ENCODE results near the gene COQ10B. TPM values are rescaled to one million over a fixed set of nuclear protein-coding genes. Genes with fewer than 3 reads are reported as not detected.

COQ10B gene
- total RNA-seq, 1 experiment from 2014 or later, result 34.7 TPM

DNA sequence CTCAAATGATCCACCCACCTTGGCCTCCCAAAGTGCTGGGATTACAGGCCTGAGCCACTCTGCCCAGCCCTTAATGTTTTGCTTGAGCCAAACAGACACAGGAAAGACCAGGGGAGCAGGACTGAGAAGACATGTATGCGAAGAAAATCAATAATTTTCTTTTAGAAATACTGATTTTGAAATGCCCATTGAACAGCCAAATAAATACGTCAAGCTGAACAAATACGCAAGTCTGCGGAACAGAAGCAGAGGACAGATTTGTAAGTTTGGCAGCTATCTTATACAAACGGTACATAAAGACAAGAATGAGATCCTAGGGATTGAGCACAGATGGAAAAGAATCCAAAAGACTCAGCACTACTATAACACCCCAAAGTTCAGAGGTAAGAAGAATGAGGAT, 39.3 kb upstream of the COQ10B start:
- H3K9me3 ChIP-seq (ENCODE audit: control insufficient read depth, insufficient read depth, low read depth, low read length), result no peaks in the 10 kb centered on the region
- in situ Hi-C loops (cut with HindIII; ENCODE audit: low pct_unique_long_range_greater_than_20kb, low sequenced_read_pairs), result no loop called here
- ChIA-PET CTCF (no interaction called here), POLR2A (no interaction called here)
- no peak for TF ChIP-seq POLR2AphosphoS5 (IDR thresholded peaks at IDR 0.05; ENCODE audit: low read depth, low read length)
- TF ChIP-seq, protein P1, sequence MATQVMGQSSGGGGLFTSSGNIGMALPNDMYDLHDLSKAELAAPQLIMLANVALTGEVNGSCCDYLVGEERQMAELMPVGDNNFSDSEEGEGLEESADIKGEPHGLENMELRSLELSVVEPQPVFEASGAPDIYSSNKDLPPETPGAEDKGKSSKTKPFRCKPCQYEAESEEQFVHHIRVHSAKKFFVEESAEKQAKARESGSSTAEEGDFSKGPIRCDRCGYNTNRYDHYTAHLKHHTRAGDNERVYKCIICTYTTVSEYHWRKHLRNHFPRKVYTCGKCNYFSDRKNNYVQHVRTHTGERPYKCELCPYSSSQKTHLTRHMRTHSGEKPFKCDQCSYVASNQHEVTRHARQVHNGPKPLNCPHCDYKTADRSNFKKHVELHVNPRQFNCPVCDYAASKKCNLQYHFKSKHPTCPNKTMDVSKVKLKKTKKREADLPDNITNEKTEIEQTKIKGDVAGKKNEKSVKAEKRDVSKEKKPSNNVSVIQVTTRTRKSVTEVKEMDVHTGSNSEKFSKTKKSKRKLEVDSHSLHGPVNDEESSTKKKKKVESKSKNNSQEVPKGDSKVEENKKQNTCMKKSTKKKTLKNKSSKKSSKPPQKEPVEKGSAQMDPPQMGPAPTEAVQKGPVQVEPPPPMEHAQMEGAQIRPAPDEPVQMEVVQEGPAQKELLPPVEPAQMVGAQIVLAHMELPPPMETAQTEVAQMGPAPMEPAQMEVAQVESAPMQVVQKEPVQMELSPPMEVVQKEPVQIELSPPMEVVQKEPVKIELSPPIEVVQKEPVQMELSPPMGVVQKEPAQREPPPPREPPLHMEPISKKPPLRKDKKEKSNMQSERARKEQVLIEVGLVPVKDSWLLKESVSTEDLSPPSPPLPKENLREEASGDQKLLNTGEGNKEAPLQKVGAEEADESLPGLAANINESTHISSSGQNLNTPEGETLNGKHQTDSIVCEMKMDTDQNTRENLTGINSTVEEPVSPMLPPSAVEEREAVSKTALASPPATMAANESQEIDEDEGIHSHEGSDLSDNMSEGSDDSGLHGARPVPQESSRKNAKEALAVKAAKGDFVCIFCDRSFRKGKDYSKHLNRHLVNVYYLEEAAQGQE (IDR thresholded peaks at IDR 0.05; ENCODE audit: insufficient read depth in 1 of 2, low read depth in 2 of 2, low read length in 1 of 2), result no peak
- TF ChIP-seq SIN3A (IDR thresholded peaks at IDR 0.05; ENCODE audit: borderline replicate concordance, insufficient read depth, low read depth, low read length), result no peak
- TF ChIP-seq, protein P2, sequence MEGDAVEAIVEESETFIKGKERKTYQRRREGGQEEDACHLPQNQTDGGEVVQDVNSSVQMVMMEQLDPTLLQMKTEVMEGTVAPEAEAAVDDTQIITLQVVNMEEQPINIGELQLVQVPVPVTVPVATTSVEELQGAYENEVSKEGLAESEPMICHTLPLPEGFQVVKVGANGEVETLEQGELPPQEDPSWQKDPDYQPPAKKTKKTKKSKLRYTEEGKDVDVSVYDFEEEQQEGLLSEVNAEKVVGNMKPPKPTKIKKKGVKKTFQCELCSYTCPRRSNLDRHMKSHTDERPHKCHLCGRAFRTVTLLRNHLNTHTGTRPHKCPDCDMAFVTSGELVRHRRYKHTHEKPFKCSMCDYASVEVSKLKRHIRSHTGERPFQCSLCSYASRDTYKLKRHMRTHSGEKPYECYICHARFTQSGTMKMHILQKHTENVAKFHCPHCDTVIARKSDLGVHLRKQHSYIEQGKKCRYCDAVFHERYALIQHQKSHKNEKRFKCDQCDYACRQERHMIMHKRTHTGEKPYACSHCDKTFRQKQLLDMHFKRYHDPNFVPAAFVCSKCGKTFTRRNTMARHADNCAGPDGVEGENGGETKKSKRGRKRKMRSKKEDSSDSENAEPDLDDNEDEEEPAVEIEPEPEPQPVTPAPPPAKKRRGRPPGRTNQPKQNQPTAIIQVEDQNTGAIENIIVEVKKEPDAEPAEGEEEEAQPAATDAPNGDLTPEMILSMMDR (IDR thresholded peaks at IDR 0.05), result no peak
- TF ChIP-seq TCF7L2 (IDR thresholded peaks at IDR 0.05; ENCODE audit: low read depth, low read length), result no peak
- BruUV-seq (replicated peaks), result no TSS peak
- no peak for ATAC-seq
- H3K27me3 ChIP-seq (ENCODE audit: control insufficient read depth, insufficient read depth, low read length), result no peaks in the 10 kb centered on the region
- H3K4me3 ChIP-seq (ENCODE audit: low read depth in 2 of 2, low read length in 2 of 2), result no peak overlapping the region
- peaks cover 36% of the 10 kb centered on the region for H3K36me3 ChIP-seq (ENCODE audit: control insufficient read depth, insufficient read depth, low read length)
- DNase-seq (ENCODE audit: low read depth, low spot score), result no peak
- no peaks in the 10 kb centered on the region for H3K4me1 ChIP-seq (ENCODE audit: control insufficient read depth, insufficient read depth, low read length)
- intact Hi-C loops (cut with micrococcal nuclease; ENCODE audit: unreplicated experiment), result no loop called here
- H3K27ac ChIP-seq (ENCODE audit: low read length), result no peak overlapping the region

DNA sequence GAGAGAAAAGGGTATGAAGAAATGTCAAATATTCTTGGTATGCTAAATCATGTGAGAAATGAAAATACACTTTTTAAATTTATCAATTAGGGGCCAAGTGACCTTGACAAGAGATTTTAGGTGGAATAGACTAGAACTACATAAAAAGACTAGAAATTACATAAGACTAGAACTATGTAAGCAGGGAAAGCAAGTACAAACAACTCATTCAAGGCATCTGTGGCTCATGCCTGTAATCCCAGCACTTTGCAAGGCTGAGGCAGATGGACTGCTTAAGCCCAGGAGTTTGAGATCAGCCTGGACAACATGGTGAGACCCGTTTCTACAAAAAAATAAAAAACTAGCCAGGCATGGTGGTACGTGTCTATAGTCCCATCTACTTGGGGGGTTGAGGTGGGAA, 38.8 kb upstream of the COQ10B start:
- POLR2A ChIA-PET, result no interaction called here
- in situ Hi-C loops (cut with HindIII; ENCODE audit: low pct_unique_long_range_greater_than_20kb, low sequenced_read_pairs) (no loop called here), intact Hi-C loops (cut with micrococcal nuclease; ENCODE audit: unreplicated experiment) (no loop called here)
- DNase-seq (ENCODE audit: low read depth, low spot score) (no peak), ATAC-seq (no peak)
- Histone ChIP-seq H3K9me3 (ENCODE audit: control insufficient read depth, insufficient read depth, low read depth, low read length) (no peaks in the 10 kb centered on the region), H3K4me1 (ENCODE audit: control insufficient read depth, insufficient read depth, low read length) (no peaks in the 10 kb centered on the region), H3K36me3 (ENCODE audit: control insufficient read depth, insufficient read depth, low read length) (peaks cover 39% of the 10 kb centered on the region), H3K4me3 (ENCODE audit: low read depth in 2 of 2, low read length in 2 of 2) (no peak overlapping the region), H3K27ac (ENCODE audit: low read length) (no peak overlapping the region), H3K27me3 (ENCODE audit: control insufficient read depth, insufficient read depth, low read length) (no peaks in the 10 kb centered on the region)
- TF ChIP-seq, protein P2 (IDR thresholded peaks at IDR 0.05), result no peak
- TF ChIP-seq TCF7L2 (IDR thresholded peaks at IDR 0.05; ENCODE audit: low read depth, low read length) (no peak), SIN3A (IDR thresholded peaks at IDR 0.05; ENCODE audit: borderline replicate concordance, insufficient read depth, low read depth, low read length) (no peak), POLR2AphosphoS5 (IDR thresholded peaks at IDR 0.05; ENCODE audit: low read depth, low read length) (no peak)
- TF ChIP-seq, protein P1 (IDR thresholded peaks at IDR 0.05; ENCODE audit: insufficient read depth in 1 of 2, low read depth in 2 of 2, low read length in 1 of 2), result no peak
- no TSS peak for BruUV-seq (replicated peaks)
- CTCF ChIA-PET, result no interaction called here

All from Panc1 (cell line).